Thoracic aorta endothelial cell (primary cell): ENCODE results near the gene ISG20L2. TPM values are rescaled to one million over a fixed set of nuclear protein-coding genes. Genes with fewer than 3 reads are reported as not detected.

Source experiments
- total RNA-seq: library from RNA; depleted of rRNA; stranded (reverse); fragments of >200 nt; gene quantifications from 2 replicates; pipeline ENCODE4 v1.2.3, GENCODE V29; 2012

The ISG20L2 gene, protein sequence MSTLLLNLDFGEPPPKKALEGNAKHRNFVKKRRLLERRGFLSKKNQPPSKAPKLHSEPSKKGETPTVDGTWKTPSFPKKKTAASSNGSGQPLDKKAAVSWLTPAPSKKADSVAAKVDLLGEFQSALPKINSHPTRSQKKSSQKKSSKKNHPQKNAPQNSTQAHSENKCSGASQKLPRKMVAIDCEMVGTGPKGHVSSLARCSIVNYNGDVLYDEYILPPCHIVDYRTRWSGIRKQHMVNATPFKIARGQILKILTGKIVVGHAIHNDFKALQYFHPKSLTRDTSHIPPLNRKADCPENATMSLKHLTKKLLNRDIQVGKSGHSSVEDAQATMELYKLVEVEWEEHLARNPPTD
- total RNA-seq: 28.3 and 30.5 TPM in 2 replicates

DNA sequence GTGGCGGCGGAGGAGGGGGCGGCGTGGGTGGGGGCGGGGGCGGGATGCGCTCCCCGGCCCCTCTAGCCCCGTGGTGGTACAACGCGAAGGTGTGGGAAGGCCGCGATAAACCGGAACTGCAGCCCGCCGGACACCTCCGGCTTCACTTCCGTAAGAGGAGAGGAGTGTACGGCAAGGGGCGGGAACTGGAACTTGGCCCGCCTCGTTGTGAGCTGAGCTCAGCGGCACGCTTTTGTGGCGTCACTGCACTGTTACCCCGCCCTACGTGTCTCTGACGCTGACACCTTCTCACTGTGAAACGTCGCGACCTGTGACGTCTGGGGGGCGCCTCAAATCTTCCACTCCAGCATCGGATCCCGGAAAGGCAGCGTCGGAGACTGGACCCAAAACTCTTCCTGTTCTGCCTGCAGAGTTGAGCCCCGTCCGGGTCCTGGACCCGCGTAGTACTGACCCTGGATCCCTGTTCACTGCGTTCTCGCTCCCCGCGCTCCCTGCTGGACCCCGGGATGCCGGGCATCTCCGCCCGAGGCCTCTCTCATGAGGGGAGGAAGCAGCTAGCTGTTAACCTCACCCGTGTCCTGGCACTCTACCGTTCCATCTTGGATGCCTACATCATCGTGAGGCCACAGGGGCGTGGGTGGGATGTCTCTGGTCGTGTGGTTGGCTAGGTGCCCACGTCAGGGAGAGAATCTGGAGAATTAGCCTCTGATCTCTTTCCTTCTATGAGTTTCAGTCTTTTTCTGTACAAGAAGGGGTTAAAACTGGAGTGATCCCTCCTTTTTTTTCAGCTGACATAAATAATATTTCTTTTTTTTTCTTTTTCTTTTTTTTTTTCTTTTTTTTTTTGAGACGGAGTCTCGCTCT is at the start of gene ISG20L2:
Gene ISG20L2, minus strand, starts transcription at position 168 of the 864 bp plus-strand sequence. CDS start 1,114 bp downstream, outside the sequence.

DNA sequence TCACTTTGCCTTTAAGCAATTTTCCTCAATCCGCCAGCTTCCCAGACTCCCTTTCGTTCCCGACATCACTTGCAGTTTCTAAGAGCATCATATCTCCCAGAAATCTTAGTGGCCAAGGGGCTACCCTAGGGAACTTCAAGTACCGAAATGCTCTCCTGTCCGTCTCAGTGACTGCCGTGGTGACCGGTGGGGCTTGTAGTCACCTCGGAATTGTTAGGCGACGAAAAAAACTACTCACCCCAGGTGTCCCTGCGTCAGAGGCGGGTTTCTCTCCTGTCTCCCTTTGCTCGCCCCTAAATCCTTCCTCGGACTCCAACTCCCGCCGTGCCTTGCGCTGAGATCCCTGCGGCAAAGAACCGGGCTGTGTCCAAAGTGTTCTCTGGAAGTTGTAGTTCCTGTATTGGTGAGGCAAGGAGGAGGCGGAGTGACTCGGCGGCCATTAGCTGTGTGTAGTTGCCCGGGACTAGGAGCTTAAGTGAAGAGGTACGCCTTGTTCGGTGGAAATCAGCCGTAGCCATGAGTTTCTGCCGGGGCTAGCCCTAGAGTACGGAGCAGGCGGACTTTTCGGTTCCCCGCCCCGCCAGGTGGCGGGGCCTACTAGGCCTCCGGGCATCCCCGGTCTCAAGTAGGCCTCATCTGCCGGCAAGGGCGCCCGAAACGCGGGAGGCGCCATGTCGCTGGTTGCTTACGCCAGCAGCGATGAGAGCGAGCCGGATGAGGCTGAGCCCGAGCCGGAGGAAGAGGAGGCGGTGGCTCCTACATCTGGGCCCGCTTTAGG is 38.7 kb upstream of the ISG20L2 start, which contains the start of gene PRCC:
Gene PRCC, plus strand, starts transcription at position 435 of the 778 bp plus-strand sequence. Its CDS starts 237 bp downstream, at position 672.

DNA sequence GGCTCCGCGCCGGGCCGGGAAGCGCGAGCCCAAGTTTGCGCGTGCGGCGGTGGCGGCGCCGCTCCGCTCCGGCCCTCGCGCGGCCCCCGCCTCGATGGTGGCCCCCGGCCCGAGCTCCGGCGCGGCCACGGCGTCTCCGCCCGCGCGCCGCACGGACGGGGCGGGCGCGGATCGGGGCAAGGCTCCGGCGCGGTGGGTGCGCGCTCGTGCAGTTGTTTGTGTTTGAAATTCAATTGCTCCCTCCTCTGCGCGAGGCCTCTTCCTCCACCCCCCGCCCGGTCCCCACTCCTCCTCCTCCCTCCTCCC is 22.8 kb upstream of the ISG20L2 start, which contains the start of gene HDGF:
Gene HDGF, minus strand, starts transcription at position 225 of the 306 bp plus-strand sequence. CDS start 246 bp downstream, outside the sequence.

DNA sequence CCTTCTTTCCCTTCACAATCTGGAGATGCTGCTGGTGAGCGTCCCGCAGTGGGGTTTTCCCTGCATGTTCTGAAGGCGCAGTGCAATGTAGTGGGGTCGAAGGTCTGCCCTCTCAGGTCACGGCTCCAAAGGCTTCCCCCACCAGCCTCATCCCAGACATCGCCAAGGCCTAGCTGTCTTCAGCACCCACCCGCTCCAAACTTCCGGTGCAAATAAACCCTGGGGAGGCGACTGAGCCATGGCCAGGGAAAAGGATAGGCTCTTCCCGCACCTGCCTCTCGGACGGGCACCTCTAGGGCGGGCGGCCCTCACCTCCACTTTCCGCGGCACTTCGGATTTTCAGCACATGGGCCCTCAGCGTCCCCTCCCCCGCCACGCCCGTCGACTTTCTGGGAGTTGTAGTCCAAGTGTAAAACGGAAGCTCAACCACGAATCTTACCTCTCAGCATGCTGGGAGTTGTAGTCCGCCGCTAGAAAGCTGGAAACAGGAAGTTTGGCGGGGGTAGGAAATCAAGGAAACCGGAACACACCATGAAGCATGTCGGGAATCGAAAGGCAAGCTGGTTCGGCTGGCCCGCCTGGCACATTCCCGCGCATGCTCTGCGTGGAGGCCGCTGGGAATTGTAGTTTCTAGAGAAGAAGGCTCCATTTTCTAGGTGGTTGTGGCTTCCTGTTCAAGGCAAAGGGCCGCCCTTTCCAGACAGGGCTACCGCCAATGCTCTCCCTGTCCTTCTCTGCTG is 12.3 kb upstream of the ISG20L2 start, which contains the start of gene MRPL24:
Gene MRPL24, minus strand, starts transcription at position 348 of the 740 bp plus-strand sequence. CDS start 2,384 bp downstream, outside the sequence.

DNA sequence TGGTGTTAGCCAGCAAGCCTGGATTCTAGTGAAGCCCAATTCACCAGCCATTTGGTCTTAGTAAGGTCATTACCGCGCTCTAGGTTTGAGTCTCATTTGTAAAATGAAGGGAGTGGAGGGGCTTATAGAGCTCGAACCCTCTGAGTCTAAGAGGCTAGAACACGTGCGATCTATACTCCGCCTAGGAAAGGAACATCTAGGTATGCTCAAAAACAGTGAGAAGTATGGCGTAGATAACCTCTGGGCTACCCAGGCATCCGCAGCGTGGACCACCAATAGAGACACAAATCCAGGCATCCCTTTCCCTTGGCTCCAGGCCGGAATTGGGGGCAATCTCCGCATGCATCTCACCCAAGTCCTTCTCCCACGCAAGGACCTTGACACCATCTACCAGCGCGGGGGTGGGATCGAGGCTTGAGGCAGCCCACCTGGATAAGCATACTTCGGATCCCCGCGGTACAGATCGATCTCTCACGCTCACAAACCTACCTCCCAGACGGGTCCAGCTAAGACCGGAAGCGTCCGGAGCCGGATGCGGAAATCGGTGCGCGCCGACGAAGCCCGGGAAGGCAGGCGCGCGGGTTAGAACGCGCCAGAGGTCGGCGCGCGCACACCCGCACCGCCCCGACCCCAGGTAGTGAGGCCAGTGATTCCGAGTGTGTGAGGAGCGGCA is 504 bp downstream of the ISG20L2 start, which contains the start of gene METTL25B:
Gene METTL25B, plus strand, starts transcription at position 544 of the 673 bp plus-strand sequence. CDS start 636 bp downstream, outside the sequence.

DNA sequence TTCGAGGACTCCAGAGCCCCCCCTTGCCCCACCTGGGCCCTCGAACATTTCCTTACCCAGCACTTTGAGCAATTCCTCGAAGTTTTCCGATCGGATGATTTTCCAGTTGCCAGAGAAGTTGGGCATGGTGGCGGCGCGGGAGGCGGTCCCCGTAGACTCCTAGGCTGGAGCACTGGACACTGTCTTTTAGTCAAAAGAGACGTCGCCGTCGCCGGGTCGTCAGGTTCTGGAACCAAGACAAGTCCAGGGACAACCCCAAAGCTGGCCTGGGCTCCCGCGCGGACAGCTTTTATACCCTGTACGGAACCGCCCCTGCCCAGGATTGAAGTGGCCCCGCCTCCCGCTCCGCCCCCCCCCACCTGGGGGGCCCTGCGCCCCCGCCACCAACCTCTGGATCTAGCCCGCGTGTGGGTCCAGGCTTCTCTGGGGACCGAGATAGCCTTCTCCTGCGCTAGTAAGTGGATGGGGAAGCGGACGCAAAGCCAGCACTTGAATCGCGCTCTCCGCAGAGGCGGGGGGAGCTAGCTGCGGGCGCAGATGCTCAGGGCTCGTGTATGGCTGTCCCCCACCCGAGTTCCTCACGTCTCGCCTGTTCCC is 23.1 kb downstream of the ISG20L2 start, which contains the start of gene CRABP2:
Gene CRABP2, minus strand, starts transcription at position 263 of the 597 bp plus-strand sequence. Its CDS starts 137 bp downstream, at position 126.

DNA sequence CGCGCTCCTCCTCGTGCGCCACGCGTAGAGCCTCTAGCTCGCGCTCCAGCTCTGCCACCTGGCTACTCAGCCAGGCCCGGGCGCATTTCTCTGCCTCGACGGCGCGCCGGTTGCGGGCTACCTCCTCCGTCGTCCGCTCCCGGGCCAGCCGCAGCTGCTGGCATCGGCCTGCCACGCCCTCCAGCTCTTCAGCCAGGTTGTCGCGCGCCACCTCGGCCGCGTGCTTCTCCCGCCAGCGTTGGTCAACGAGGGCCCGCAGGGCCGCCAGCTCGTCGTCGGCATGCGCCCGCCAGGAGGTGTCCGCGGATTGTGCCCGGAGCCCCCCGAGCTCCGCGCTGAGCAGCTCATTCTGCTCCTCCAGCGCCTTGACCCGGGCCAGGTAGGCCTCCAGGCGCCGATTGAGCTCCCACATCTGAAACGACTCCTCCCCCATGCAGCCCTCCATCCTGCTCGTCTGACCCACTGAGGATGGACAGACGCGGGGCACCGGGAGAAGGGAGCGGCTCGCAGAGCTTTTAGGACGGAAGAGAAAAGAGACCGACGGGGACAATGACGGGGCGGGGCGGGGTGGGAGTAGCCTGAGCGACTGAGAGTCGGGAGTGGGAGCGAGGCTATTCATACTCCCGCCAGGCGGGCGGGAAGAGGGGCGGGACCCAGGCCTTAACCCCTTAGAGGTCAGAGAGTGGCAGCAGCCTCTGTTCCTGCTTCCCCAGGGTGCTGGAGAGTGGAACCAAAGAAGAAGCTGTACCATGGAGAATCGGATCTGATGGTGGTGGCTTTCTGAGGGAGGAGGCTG is 51.5 kb downstream of the ISG20L2 start, which contains the start of gene NES:
Gene NES, minus strand, starts transcription at position 588 of the 796 bp plus-strand sequence. Its CDS starts 143 bp downstream, at position 445.

Other genes starting within 250 kb of the ISG20L2 start
- gene MEF2D, start 228.0 kb downstream of the ISG20L2 start, total RNA-seq: 10.6 and 18.1 TPM in 2 replicates
- 32.6 and 51.6 TPM in 2 replicates for gene IQGAP3, start 156.2 kb downstream of the ISG20L2 start, total RNA-seq
- not detected in 2 replicates for gene TTC24, start 149.0 kb downstream of the ISG20L2 start, total RNA-seq
- gene NAXE, start 137.0 kb downstream of the ISG20L2 start, total RNA-seq: 69.1 and 79.3 TPM in 2 replicates
- gene GPATCH4, start 127.3 kb downstream of the ISG20L2 start, total RNA-seq: 26.1 and 30.9 TPM in 2 replicates
- gene HAPLN2, start 109.4 kb downstream of the ISG20L2 start, total RNA-seq: not detected in 2 replicates
- not detected in 2 replicates for gene BCAN, start 86.6 kb downstream of the ISG20L2 start, total RNA-seq
- 240 and 287 TPM in 2 replicates for gene NES, start 51.4 kb downstream of the ISG20L2 start, total RNA-seq
- 0.72 and 1.2 TPM in 2 replicates for gene CRABP2, start 23.2 kb downstream of the ISG20L2 start, total RNA-seq
- gene METTL25B, start 297 bp downstream of the ISG20L2 start, total RNA-seq: 10.0 and 13.0 TPM in 2 replicates
- 42.4 and 46.3 TPM in 2 replicates for gene MRPL24, start 12.3 kb upstream of the ISG20L2 start, total RNA-seq
- gene HDGF, start 22.9 kb upstream of the ISG20L2 start, total RNA-seq: 227 and 275 TPM in 2 replicates
- gene PRCC, start 38.8 kb upstream of the ISG20L2 start, total RNA-seq: 29.5 and 31.9 TPM in 2 replicates
- 0.27 and 0.65 TPM in 2 replicates for gene SH2D2A, start 88.1 kb upstream of the ISG20L2 start, total RNA-seq
- gene INSRR, start 130.4 kb upstream of the ISG20L2 start, total RNA-seq: not detected in 2 replicates
- not detected in 2 replicates for gene NTRK1, start 132.1 kb upstream of the ISG20L2 start, total RNA-seq
- 45.9 and 50.5 TPM in 2 replicates for gene PEAR1, start 165.0 kb upstream of the ISG20L2 start, total RNA-seq
- gene LRRC71, start 191.9 kb upstream of the ISG20L2 start, total RNA-seq: 0.27 and 0.36 TPM in 2 replicates